Stimulated activated CD4-positive, alpha-beta T cell treated with anti-CD3 and anti-CD28 coated beads, TNF-alpha, amount 100 ng/mL, for 24 hours (primary cell): ENCODE measurements around the gene AKAP12.

Source experiments
- DNase-seq, 3 experiments: peaks; one replicate each; pipeline ENCODE4 v3.0.0-alpha.2; 2020; ENCODE audit warnings: low read depth in 3 of 3

The AKAP12 gene

GRCh38 chr6:151284012-151284411 lies 44.2 kb downstream of the AKAP12 start:
- DNase-seq: no peak

GRCh38 chr6:151284548-151285017 lies 44.8 kb downstream of the AKAP12 start:
- no peak for DNase-seq

- no peak for DNase-seq
These were observed 45.4 kb downstream of the AKAP12 start for GRCh38 chr6:151285122-151285521.

- no peak for DNase-seq
These were observed 46.4 kb downstream of the AKAP12 start for GRCh38 chr6:151286214-151286613.

- DNase-seq: no peak
These were observed 49.1 kb downstream of the AKAP12 start for GRCh38 chr6:151288712-151289398.

- no peak for DNase-seq
These were observed 49.7 kb downstream of the AKAP12 start for GRCh38 chr6:151289399-151290007.

GRCh38 chr6:151290877-151291721 lies 51.3 kb downstream of the AKAP12 start:
- DNase-seq: no peak

GRCh38 chr6:151291722-151292059 lies 51.9 kb downstream of the AKAP12 start:
- no peak for DNase-seq

GRCh38 chr6:151292974-151293687 lies 53.4 kb downstream of the AKAP12 start:
- DNase-seq: no peak

- no peak for DNase-seq
These were observed 53.9 kb downstream of the AKAP12 start for GRCh38 chr6:151293688-151294016.

GRCh38 chr6:151294561-151295101 lies 54.9 kb downstream of the AKAP12 start:
- DNase-seq: no peak

- DNase-seq: no peak
These were observed 58.1 kb downstream of the AKAP12 start for GRCh38 chr6:151297886-151298285.

- DNase-seq: no peak
These were observed 59.2 kb downstream of the AKAP12 start for GRCh38 chr6:151299011-151299410.

GRCh38 chr6:151300267-151300991 lies 60.7 kb downstream of the AKAP12 start:
- no peak for DNase-seq

GRCh38 chr6:151301547-151301946 lies 61.8 kb downstream of the AKAP12 start:
- DNase-seq: no peak

- no peak for DNase-seq
These were observed 63.5 kb downstream of the AKAP12 start for GRCh38 chr6:151303231-151303630.

- no peak for DNase-seq
These were observed 66.6 kb downstream of the AKAP12 start for GRCh38 chr6:151306269-151306783.

- no peak for DNase-seq
These were observed 67.7 kb downstream of the AKAP12 start for GRCh38 chr6:151307501-151307900.

GRCh38 chr6:151309619-151310018 lies 69.9 kb downstream of the AKAP12 start:
- no peak for DNase-seq

GRCh38 chr6:151310279-151310678 lies 70.5 kb downstream of the AKAP12 start:
- no peak for DNase-seq
